A549 (cell line): ENCODE measurements around the gene TLDC2. TPM values are rescaled to one million over a fixed set of nuclear protein-coding genes. Genes with fewer than 3 reads are reported as not detected.

Experiments
- ATAC-seq, 2 experiments: fragments of 200-7000 bp in 1 of 2; fragments of >200 bp in 1 of 2; cut with Nextera tagmentation in 1 of 2; cut with Tn5 transposase in 1 of 2; 3 replicates each; pipeline versions ENCODE4 v1.8.0 to v1.9.1; 2018 to 2020; ENCODE audit warnings: mild to moderate bottlenecking in 1 of 2, moderate library complexity in 1 of 2
- CTCF ChIA-PET: fragments of 300-600 bp; sonication (Branson Sonifier 250); formaldehyde crosslinking; extraction: SDS; loops from one replicate; lab custom pipeline; 2021; ENCODE audit warnings: antibody characterized with exemption, inconsistent platforms; lab: Yijun Ruan, JAX
- POLR2A ChIA-PET: fragments of 350-600 bp; formaldehyde crosslinking; extraction: SDS; loops from one replicate; lab custom pipeline; 2021; ENCODE audit warnings: antibody characterized with exemption, inconsistent platforms; lab: Yijun Ruan, JAX
- DNase-seq, 2 experiments: peaks; one replicate each; pipeline versions ENCODE4 v3.0.0 to v3.0.0-alpha.2; 2011 to 2016; ENCODE audit warnings: low read depth in 1 of 2, low spot score in 1 of 2
- FAIRE-seq: peaks from 2 replicates; lab custom pipeline; 2011; peaks lifted over from hg19 to GRCh38; lab: Jason Lieb, UNC
- H3K27ac ChIP-seq, 2 experiments: fragments of >200 bp; sonication (Bioruptor Twin); formaldehyde crosslinking; 3 replicates each; pipeline ENCODE4 v1.5.1; 2016 to 2017
- H3K4me1 ChIP-seq: fragments of >200 bp; sonication (Bioruptor Twin); formaldehyde crosslinking; 3 replicates; pipeline ENCODE4 v1.6.1; 2016
- H3K4me2 ChIP-seq: fragments of >200 bp; sonication (Bioruptor Twin); formaldehyde crosslinking; 3 replicates; pipeline ENCODE4 v1.6.1; 2016
- H3K4me3 ChIP-seq: fragments of >200 bp; sonication (Bioruptor Twin); formaldehyde crosslinking; 3 replicates; pipeline ENCODE4 v1.5.1; 2016
- H3K9me3 ChIP-seq: fragments of >200 bp; sonication (Bioruptor Twin); formaldehyde crosslinking; 3 replicates; pipeline ENCODE4 v1.6.1; 2016
- ATOH8 ChIP-seq: fragments of 250-450 bp; sonication (Bioruptor Pico); IDR thresholded peaks from 2 replicates; pipeline ENCODE4 v1.5.0; 2020; ENCODE audit warnings: low read depth, mild to moderate bottlenecking, moderate library complexity
- BHLHE40 ChIP-seq: IDR thresholded peaks from 2 replicates; pipeline ENCODE4 v1.6.1; 2012; ENCODE audit warnings: low read depth, low read length, inconsistent platforms
- CTCF ChIP-seq: fragments of >200 bp; sonication (Bioruptor Twin); formaldehyde crosslinking; IDR thresholded peaks from 3 replicates; pipeline ENCODE4 v1.5.1; 2016
- ESRRA ChIP-seq: fragments of 150-350 bp; IDR thresholded peaks from 2 replicates; pipeline ENCODE4 v1.6.1; 2014; ENCODE audit warnings: mild to moderate bottlenecking, low read length, borderline replicate concordance
- FOSB ChIP-seq: fragments of 250-450 bp; sonication (Bioruptor Pico); IDR thresholded peaks from 2 replicates; pipeline ENCODE4 v1.5.0; 2020; ENCODE audit warnings: mild to moderate bottlenecking, moderate library complexity
- FOSL2 ChIP-seq, 2 experiments: fragments of 450-650 bp in 1 of 2; fragments of >200 bp in 1 of 2; sonication (Bioruptor Twin) in 1 of 2; formaldehyde crosslinking; IDR thresholded peaks; 2 replicates each; pipeline versions ENCODE4 v1.5.0 to v1.6.1; 2016 to 2020; ENCODE audit warnings: mild to moderate bottlenecking in 1 of 2, moderate library complexity in 1 of 2
- FOXS1 ChIP-seq: fragments of 250-450 bp; sonication (Bioruptor Pico); IDR thresholded peaks from 2 replicates; pipeline ENCODE4 v1.5.0; 2020; ENCODE audit warnings: mild to moderate bottlenecking, moderate library complexity
- GATA3 ChIP-seq: IDR thresholded peaks from 2 replicates; pipeline ENCODE4 v1.6.1; 2012; ENCODE audit warnings: borderline replicate concordance
- HES2 ChIP-seq: fragments of >200 bp; sonication (Bioruptor Twin); formaldehyde crosslinking; IDR thresholded peaks from 2 replicates; pipeline ENCODE4 v1.6.1; 2016
- HEYL ChIP-seq: fragments of 250-450 bp; sonication (Bioruptor Pico); IDR thresholded peaks from 2 replicates; pipeline ENCODE4 v1.8.0; 2021; ENCODE audit warnings: mild to moderate bottlenecking, moderate library complexity
- JUN ChIP-seq, 2 experiments: fragments of >200 bp; sonication (Bioruptor Twin); formaldehyde crosslinking; IDR thresholded peaks; 2 replicates in 1 of 2; 3 replicates in 1 of 2; pipeline ENCODE4 v1.6.1; 2016 to 2017
- MAFK ChIP-seq: fragments of 450-650 bp; IDR thresholded peaks from 2 replicates; pipeline ENCODE4 v1.6.1; 2014; ENCODE audit not compliant: partially characterized antibody
- NFE2L2 ChIP-seq: fragments of 150-350 bp; conservative IDR thresholded peaks from 2 replicates; pipeline ENCODE4 v1.6.1; 2014; ENCODE audit warnings: low read length
- POLR2AphosphoS2 ChIP-seq: conservative IDR thresholded peaks from 2 replicates; pipeline ENCODE4 v1.6.1; 2012; ENCODE audit warnings: low read length, improper control_type of control experiment, inconsistent platforms
- RAD21 ChIP-seq, 2 experiments: fragments of >200 bp in 1 of 2; sonication (Bioruptor Twin) in 1 of 2; formaldehyde crosslinking in 1 of 2; IDR thresholded peaks in 1 of 2; conservative IDR thresholded peaks in 1 of 2; 2 replicates in 1 of 2; 3 replicates in 1 of 2; pipeline ENCODE4 v1.6.1; 2012 to 2018; ENCODE audit warnings: inconsistent platforms in 1 of 2
- RARB ChIP-seq: fragments of 250-450 bp; sonication (Bioruptor Pico); IDR thresholded peaks from 2 replicates; pipeline ENCODE4 v1.8.0; 2021; ENCODE audit warnings: mild to moderate bottlenecking, moderate library complexity
- REST ChIP-seq: fragments of 200-600 bp; sonication (generic); IDR thresholded peaks from 2 replicates; pipeline ENCODE4 v1.6.1; 2016; ENCODE audit warnings: antibody characterized with exemption, mild to moderate bottlenecking, moderate library complexity
- TFCP2L1 ChIP-seq: fragments of 250-450 bp; sonication (Bioruptor Pico); IDR thresholded peaks from 2 replicates; pipeline ENCODE4 v1.5.0; 2021; ENCODE audit warnings: mild to moderate bottlenecking
- ZC3H11A ChIP-seq: fragments of 450-650 bp; IDR thresholded peaks from 2 replicates; pipeline ENCODE4 v1.6.1; 2014; ENCODE audit warnings: antibody characterized with exemption, mild to moderate bottlenecking
- WGBS: methylation state at CpG from one replicate; pipeline ENCODE4 v1.1.6; 2017; ENCODE audit errors: missing lambda C conversion rate; 5-methylcytosine and 5-hydroxymethylcytosine counted together
- polyA minus RNA-seq: library from RNA; depleted of rRNA, polyadenylated mRNA; stranded (reverse); fragments of >200 nt; gene quantifications from 2 replicates; pipeline ENCODE4 v1.2.3, GENCODE V29; 2011; rRNA and poly(A)+ RNA removed
- polyA plus RNA-seq, 4 experiments: library from polyadenylated mRNA; depleted of rRNA in 3 of 4; stranded (reverse); fragments of >200 nt; fragmentation: RNase III in 1 of 4; extraction: RNeasy Plus Mini Kit Qiagen cat#74134 plus additional on column Dnase treatment in 1 of 4; gene quantifications; 2 replicates in 3 of 4; 3 replicates in 1 of 4; pipeline ENCODE4 v1.2.3, GENCODE V29; 2011 to 2017

Gene TLDC2
- polyA plus RNA-seq (2011; rRNA removed), result 0.09 and 0.17 TPM in 2 replicates
- not detected in 2 replicates for polyA plus RNA-seq (2012; cell fraction: cytosol; rRNA removed)
- not detected in 2 replicates for polyA plus RNA-seq (2012; cell fraction: nucleus; rRNA removed)
- polyA plus RNA-seq (2017; fragmentation: RNase III; extraction: RNeasy Plus Mini Kit Qiagen cat#74134 plus additional on column Dnase treatment), result 0.04 TPM in 1 of 3 replicates, not detected in the others
- 0.50 TPM in 1 of 2 replicates, not detected in the other for polyA minus RNA-seq

GRCh38 chr20:36875702-36876472 lies at the start of gene TLDC2:
Gene TLDC2, plus strand, starts transcription at chr20:36876138. Its CDS starts 37 bp downstream, at chr20:36876175.
- no peak for TF ChIP-seq RARB (CRISPR knock-in tag)
- TF ChIP-seq HES2, result no peak
- no peak for TF ChIP-seq HEYL (CRISPR knock-in tag)
- TF ChIP-seq ATOH8 (CRISPR knock-in tag), result no peak
- TF ChIP-seq, all 56 proteins: peak for 0
- Histone ChIP-seq H3K4me3 (no peak within 1 kb of the TSS), H3K4me2 (no peak within 1 kb of the TSS), H3K9me3 (no peaks in the 10 kb centered on the region), H3K4me1 (no peaks in the 10 kb centered on the region), H3K27ac (no peak within 1 kb of the TSS)
- no peak; a peak in 1 of 6 replicates for ATAC-seq
- no peak for FAIRE-seq
- ChIA-PET CTCF (interaction anchor here (0.7 to 1.4 kb wide), 4 partner anchors 11 to 102 kb away, joined by 3 to 5 read pairs (median 4); partner anchors contain the start of gene DSN1), POLR2A (no interaction called here)
- DNase-seq, result no peak
- 85% methylated on average over 12 of the region's 14 CpGs for WGBS

- Histone ChIP-seq H3K4me2 (no peak overlapping the region), H3K9me3 (no peaks in the 10 kb centered on the region), H3K4me1 (peaks cover 4% of the 10 kb centered on the region; the same call in 1 of the 3 replicates), H3K4me3 (no peak overlapping the region), H3K27ac (no peak overlapping the region)
- 85% methylated on average over 7 of the region's 7 CpGs for WGBS
- ChIA-PET CTCF (interaction anchor here (1.9 to 2.7 kb wide), 3 partner anchors 11 to 18 kb away, joined by 5 to 11 read pairs (median 10); no protein-coding TSS in a partner anchor), POLR2A (no interaction called here)
- DNase-seq (no peak), FAIRE-seq (no peak), ATAC-seq (no peak)
- no peak for TF ChIP-seq MAFK
- peak; percentile 98 for TF ChIP-seq ZC3H11A
Observed at GRCh38 chr20:36826554-36827244, 49.2 kb upstream of the TLDC2 start.

- WGBS, result 92% methylated on average over 11 of the region's 11 CpGs
- POLR2A ChIA-PET, result no interaction called here
- Histone ChIP-seq H3K4me3 (no peak overlapping the region), H3K4me2 (no peak overlapping the region), H3K9me3 (no peaks in the 10 kb centered on the region), H3K4me1 (peaks cover 7% of the 10 kb centered on the region; the same call in 2 of the 3 replicates), H3K27ac (no peak overlapping the region)
- DNase-seq, result no peak
- no peak for ATAC-seq
- TF ChIP-seq TFCP2L1 (CRISPR knock-in tag) (no peak), BHLHE40 (no peak), CTCF (no peak), POLR2AphosphoS2 (no peak), GATA3 (no peak), ESRRA (no peak), FOSB (CRISPR knock-in tag) (no peak), RAD21 (conservative IDR thresholded peaks at IDR 0.05 in 1 of 2, IDR thresholded peaks at IDR 0.05 in 1 of 2) (no peak), FOXS1 (CRISPR knock-in tag) (no peak), JUN (IDR thresholded peaks at IDR 0.05) (no peak), NFE2L2 (no peak), MAFK (no peak), FOSL2 (IDR thresholded peaks at IDR 0.05) (no peak), FOSL2 (CRISPR knock-in tag; IDR thresholded peaks at IDR 0.05) (no peak), REST (no peak)
- no peak for FAIRE-seq
- CTCF ChIA-PET, result interaction anchor here (2.3 kb wide), 1 partner anchor 19 kb away, joined by 10 read pairs; no protein-coding TSS in a partner anchor
Observed at GRCh38 chr20:36827541-36828279, 48.2 kb upstream of the TLDC2 start.
